GM12874 (cell line): ENCODE data around the gene FOXRED1.

Source experiments
- CTCF ChIP-seq: IDR thresholded peaks from 2 replicates; pipeline ENCODE4 v1.5.1; 2011; ENCODE audit warnings: low read depth, mild to moderate bottlenecking, control low read depth, low read length, moderate library complexity; ENCODE audit not compliant: insufficient read depth

Gene FOXRED1

GRCh38 chr11:126257144-126257543, 11.8 kb upstream of the FOXRED1 start:
- TF ChIP-seq CTCF = no peak

- no peak for TF ChIP-seq CTCF
Observed at GRCh38 chr11:126257764-126258163, 11.2 kb upstream of the FOXRED1 start.

GRCh38 chr11:126262216-126262615, 6.7 kb upstream of the FOXRED1 start:
- no peak for TF ChIP-seq CTCF

GRCh38 chr11:126263489-126263888, 5.5 kb upstream of the FOXRED1 start:
- no peak for TF ChIP-seq CTCF

GRCh38 chr11:126265811-126266210, 3.1 kb upstream of the FOXRED1 start:
- no peak for TF ChIP-seq CTCF

- TF ChIP-seq CTCF = no peak
Observed at GRCh38 chr11:126267650-126268049, 1.3 kb upstream of the FOXRED1 start.

GRCh38 chr11:126268361-126268707, 620 bp upstream of the FOXRED1 start:
- no peak for TF ChIP-seq CTCF

- no peak for TF ChIP-seq CTCF
Observed at GRCh38 chr11:126277322-126277721, 8.4 kb downstream of the FOXRED1 start.
